Neuronal stem cell (in vitro differentiated cells): ENCODE measurements around the gene HLX.

ENCODE experiments used
- DNase-seq: peaks from one replicate; pipeline ENCODE4 v3.0.0-alpha.2; 2013; ENCODE audit warnings: low spot score
- H2AFZ ChIP-seq: one replicate; pipeline ENCODE4 v1.6.1; 2013; ENCODE audit warnings: mild to moderate bottlenecking, low read length, inconsistent platforms
- H2AK5ac ChIP-seq: 2 replicates; pipeline ENCODE4 v1.6.1; 2013; ENCODE audit warnings: low read depth, mild to moderate bottlenecking, inconsistent platforms, low read length, moderate library complexity, mixed read lengths
- H2BK120ac ChIP-seq: 2 replicates; pipeline ENCODE4 v1.6.1; 2013; ENCODE audit warnings: low read depth, mild to moderate bottlenecking, inconsistent platforms, low read length, moderate library complexity, mixed read lengths
- H2BK12ac ChIP-seq: one replicate; pipeline ENCODE4 v1.6.1; 2013; ENCODE audit warnings: low read length, inconsistent platforms
- H2BK15ac ChIP-seq: 2 replicates; pipeline ENCODE4 v1.6.1; 2013; ENCODE audit warnings: mild to moderate bottlenecking, low read length, inconsistent platforms, mixed read lengths
- H2BK5ac ChIP-seq: one replicate; pipeline ENCODE4 v1.6.1; 2013; ENCODE audit warnings: inconsistent platforms, mild to moderate bottlenecking, low read length, moderate library complexity
- H3K14ac ChIP-seq: one replicate; pipeline ENCODE4 v1.6.1; 2013; ENCODE audit warnings: low read length, inconsistent platforms
- H3K18ac ChIP-seq: 2 replicates; pipeline ENCODE4 v1.6.1; 2013; ENCODE audit warnings: low read length, inconsistent platforms
- H3K23ac ChIP-seq: 2 replicates; pipeline ENCODE4 v1.6.1; 2013; ENCODE audit warnings: low read depth, mild to moderate bottlenecking, mixed read lengths, low read length, inconsistent platforms; ENCODE audit not compliant: poor library complexity
- H3K27ac ChIP-seq: replicated peaks from 3 replicates; pipeline ENCODE4 v1.5.1; 2013; ENCODE audit warnings: low read length, inconsistent platforms
- H3K27me3 ChIP-seq, 3 experiments: 2 replicates each; pipeline ENCODE4 v1.6.1; 2013; ENCODE audit warnings: low read length in 3 of 3, mild to moderate bottlenecking in 2 of 3, inconsistent platforms in 1 of 3, low read depth in 1 of 3, mixed read lengths in 1 of 3, moderate library complexity in 1 of 3; ENCODE audit not compliant: control insufficient read depth in 3 of 3, insufficient read depth in 3 of 3
- H3K36me3 ChIP-seq, 2 donors: replicated peaks in 1 of 2; 2 replicates each; pipeline ENCODE4 v1.6.1; 2013; ENCODE audit warnings: low read length in 2 of 2; ENCODE audit not compliant: control insufficient read depth in 2 of 2, insufficient read depth in 2 of 2
- H3K4ac ChIP-seq: 2 replicates; pipeline ENCODE4 v1.6.1; 2013; ENCODE audit warnings: inconsistent platforms, mild to moderate bottlenecking, low read length, moderate library complexity
- H3K4me1 ChIP-seq, 2 donors: 1 replicate in 1 of 2; 2 replicates in 1 of 2; pipeline ENCODE4 v1.6.1; 2013; ENCODE audit warnings: low read length in 2 of 2, low read depth in 1 of 2; ENCODE audit not compliant: control insufficient read depth in 2 of 2, insufficient read depth in 1 of 2
- H3K4me2 ChIP-seq: one replicate; pipeline ENCODE4 v1.6.1; 2013; ENCODE audit warnings: mild to moderate bottlenecking, low read length, inconsistent platforms; ENCODE audit not compliant: insufficient read depth, poor library complexity, severe bottlenecking
- H3K4me3 ChIP-seq, 2 donors: 2 replicates each; pipeline ENCODE4 v1.5.1; 2013; ENCODE audit warnings: low read length in 2 of 2, mild to moderate bottlenecking in 2 of 2, inconsistent platforms in 1 of 2, moderate library complexity in 1 of 2
- H3K79me1 ChIP-seq: one replicate; pipeline ENCODE4 v1.6.1; 2013; ENCODE audit warnings: low read depth, mild to moderate bottlenecking, inconsistent platforms, low read length, moderate library complexity
- H3K9ac ChIP-seq: one replicate; pipeline ENCODE4 v1.6.1; 2013; ENCODE audit warnings: mild to moderate bottlenecking, low read depth, low read length, inconsistent platforms; ENCODE audit not compliant: poor library complexity
- H3K9me3 ChIP-seq, 2 donors: replicated peaks in 1 of 2; 2 replicates each; pipeline versions ENCODE3 to v1.6.1; 2013; ENCODE audit warnings: low read length in 2 of 2, mild to moderate bottlenecking in 2 of 2, inconsistent platforms in 1 of 2, low read depth in 1 of 2, mixed read lengths in 1 of 2, moderate library complexity in 1 of 2; ENCODE audit not compliant: control insufficient read depth in 2 of 2, insufficient read depth in 1 of 2
- H4K8ac ChIP-seq: one replicate; pipeline ENCODE4 v1.6.1; 2013; ENCODE audit warnings: low read depth, mild to moderate bottlenecking, inconsistent platforms, low read length, moderate library complexity
- H4K91ac ChIP-seq: one replicate; pipeline ENCODE4 v1.6.1; 2013; ENCODE audit warnings: low read length, low read depth, mild to moderate bottlenecking, inconsistent platforms; ENCODE audit not compliant: poor library complexity
- WGBS, 2 donors: extraction: QIAGEN DNeasy Blood & Tissue Kit; methylation state at CpG; one replicate each; pipeline ENCODE4 v1.1.7; 2013; ENCODE audit warnings: missing lambda C conversion rate in 2 of 2, mixed read lengths in 1 of 2; ENCODE audit not compliant: insufficient read length in 2 of 2, insufficient replicate concordance in 1 of 2; ENCODE audit errors: extremely low coverage in 2 of 2; 5-methylcytosine and 5-hydroxymethylcytosine counted together

Gene HLX

DNA sequence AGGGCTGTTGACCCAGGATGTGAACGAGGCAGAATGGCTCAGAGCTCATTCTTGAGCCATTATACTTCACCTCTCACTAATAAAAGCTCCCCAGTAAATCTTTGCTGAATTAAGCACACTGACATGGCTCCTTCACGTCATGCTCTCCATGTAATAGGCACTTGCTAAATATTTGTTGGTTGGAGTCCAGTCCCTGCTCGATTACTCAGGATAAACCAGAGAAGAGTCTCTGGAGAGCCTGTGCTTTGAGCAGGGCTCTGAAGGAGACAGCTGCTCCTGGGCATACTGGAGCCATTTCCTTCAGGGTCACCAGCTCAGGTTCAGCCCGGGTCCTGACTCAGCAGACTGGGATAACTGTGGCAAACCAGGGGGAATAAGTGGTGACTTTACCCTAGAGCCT, 46.9 kb downstream of the HLX start:
- H3K27ac ChIP-seq: no peak overlapping the region
- H3K4me2 ChIP-seq: no peak overlapping the region
- no peak overlapping the region for H3K18ac ChIP-seq
- no peak overlapping the region for H3K14ac ChIP-seq
- H2BK15ac ChIP-seq: no peak overlapping the region
- no peak overlapping the region for H2BK5ac ChIP-seq
- H3K36me3 ChIP-seq: no peaks in the 10 kb centered on the region
- H3K79me1 ChIP-seq: no peaks in the 10 kb centered on the region
- no peak overlapping the region for H4K8ac ChIP-seq
- no CpG with 5 or more reads among the region's 4 CpGs for WGBS, 2 donors
- DNase-seq: no peak
- peaks cover 0 to 6% (median 0%) of the 10 kb centered on the region in 3 experiments for H3K27me3 ChIP-seq
- no peak overlapping the region for H3K9ac ChIP-seq
- H3K4me3 ChIP-seq: no peak overlapping the region
- no peaks in the 10 kb centered on the region for H3K4me1 ChIP-seq
- H2BK120ac ChIP-seq: no peak overlapping the region
- no peak overlapping the region for H2AFZ ChIP-seq
- H3K23ac ChIP-seq: no peak overlapping the region
- H2BK12ac ChIP-seq: no peak overlapping the region
- H4K91ac ChIP-seq: no peak overlapping the region
- H2AK5ac ChIP-seq: no peak overlapping the region
- no peaks in the 10 kb centered on the region for H3K9me3 ChIP-seq
- H3K4ac ChIP-seq: no peak overlapping the region

DNA sequence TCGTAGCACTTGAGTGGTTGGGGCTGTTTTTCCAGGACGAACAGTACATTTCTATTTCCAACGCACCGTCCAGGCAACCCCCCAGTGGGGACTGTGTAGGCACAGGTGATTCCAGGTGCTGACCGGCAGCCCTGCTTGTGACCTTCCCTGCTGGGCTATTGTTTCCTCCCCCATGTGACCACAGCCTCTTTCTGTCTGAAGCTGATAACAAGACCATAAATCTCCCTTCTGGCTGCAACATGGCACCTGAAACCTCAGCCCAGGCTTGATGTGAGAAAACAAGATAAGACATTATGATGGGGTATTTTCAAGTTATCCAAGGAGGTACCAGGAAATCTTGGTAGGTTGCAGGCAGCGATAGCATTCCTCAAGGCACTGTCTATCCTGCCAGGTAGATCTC, 48.2 kb downstream of the HLX start:
- no peaks in the 10 kb centered on the region for H3K9me3 ChIP-seq
- H2AFZ ChIP-seq: no peak overlapping the region
- H4K8ac ChIP-seq: no peak overlapping the region
- H2AK5ac ChIP-seq: no peak overlapping the region
- H2BK120ac ChIP-seq: no peak overlapping the region
- no CpG with 5 or more reads among the region's 6 CpGs for WGBS, 2 donors
- H3K18ac ChIP-seq: no peak overlapping the region
- H3K27me3 ChIP-seq: no peaks in the 10 kb centered on the region
- no peaks in the 10 kb centered on the region for H3K36me3 ChIP-seq
- no peak overlapping the region for H3K27ac ChIP-seq
- H3K14ac ChIP-seq: no peak overlapping the region
- H3K4me3 ChIP-seq: no peak overlapping the region
- H4K91ac ChIP-seq: no peak overlapping the region
- H3K9ac ChIP-seq: no peak overlapping the region
- H3K4ac ChIP-seq: no peak overlapping the region
- no peak overlapping the region for H3K4me2 ChIP-seq
- no peaks in the 10 kb centered on the region for H3K79me1 ChIP-seq
- H3K23ac ChIP-seq: no peak overlapping the region
- H2BK5ac ChIP-seq: no peak overlapping the region
- DNase-seq: no peak
- no peaks in the 10 kb centered on the region for H3K4me1 ChIP-seq
- H2BK15ac ChIP-seq: no peak overlapping the region
- H2BK12ac ChIP-seq: no peak overlapping the region

GRCh38 chr1:220928320-220928719, 49.1 kb downstream of the HLX start:
- H2BK5ac ChIP-seq: no peak overlapping the region
- H4K8ac ChIP-seq: no peak overlapping the region
- H2AFZ ChIP-seq: no peak overlapping the region
- H3K27me3 ChIP-seq: no peaks in the 10 kb centered on the region
- DNase-seq: no peak
- no peak overlapping the region for H3K14ac ChIP-seq
- H3K4ac ChIP-seq: no peak overlapping the region
- H3K9me3 ChIP-seq: no peaks in the 10 kb centered on the region
- no peak overlapping the region for H4K91ac ChIP-seq
- H2AK5ac ChIP-seq: no peak overlapping the region
- no peak overlapping the region for H3K27ac ChIP-seq
- no peak overlapping the region for H3K18ac ChIP-seq
- H2BK120ac ChIP-seq: no peak overlapping the region
- no CpG with 5 or more reads among the region's 1 CpG for WGBS, 2 donors
- no peaks in the 10 kb centered on the region for H3K4me1 ChIP-seq
- H2BK12ac ChIP-seq: no peak overlapping the region
- H3K4me2 ChIP-seq: no peak overlapping the region
- no peak overlapping the region for H2BK15ac ChIP-seq
- H3K36me3 ChIP-seq: no peaks in the 10 kb centered on the region
- H3K9ac ChIP-seq: no peak overlapping the region
- no peaks in the 10 kb centered on the region for H3K79me1 ChIP-seq
- H3K23ac ChIP-seq: no peak overlapping the region
- no peak overlapping the region for H3K4me3 ChIP-seq

DNA sequence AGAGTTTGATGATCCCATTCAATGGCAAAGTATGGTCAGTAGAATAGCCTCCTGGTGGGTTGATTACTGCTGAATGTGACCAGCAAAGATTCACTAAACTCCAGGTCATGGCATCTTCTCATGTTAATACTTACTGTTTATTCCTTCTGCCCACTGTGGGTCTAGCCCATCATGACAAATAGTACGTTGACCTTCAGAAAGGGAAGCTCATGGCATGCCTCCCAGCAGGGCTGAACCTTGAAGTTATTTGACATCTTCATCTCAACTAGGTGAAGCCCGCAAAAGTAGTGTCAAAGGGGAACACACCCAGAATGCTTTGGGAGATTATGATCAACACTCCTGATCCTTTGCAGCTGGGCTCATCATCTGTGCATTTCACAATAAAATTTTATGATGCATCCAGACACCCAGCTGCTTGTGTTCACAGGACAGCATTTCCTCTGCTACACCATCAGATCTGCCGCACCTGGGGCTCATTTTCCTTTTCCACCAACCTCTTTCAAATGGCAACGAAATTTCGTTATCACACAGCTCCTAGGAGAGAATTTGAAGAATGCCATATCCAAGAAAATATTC, 49.6 kb downstream of the HLX start:
- Histone ChIP-seq H3K9ac (no peak overlapping the region), H3K4me1 (no peaks in the 10 kb centered on the region), H4K91ac (no peak overlapping the region), H2BK5ac (no peak overlapping the region), H2BK12ac (no peak overlapping the region), H4K8ac (no peak overlapping the region), H3K36me3 (no peaks in the 10 kb centered on the region), H3K14ac (no peak overlapping the region), H3K9me3 (no peaks in the 10 kb centered on the region), H3K4me3 (no peak overlapping the region), H3K18ac (no peak overlapping the region), H3K4ac (no peak overlapping the region), H3K27me3 (no peaks in the 10 kb centered on the region), H2AK5ac (no peak overlapping the region), H2BK15ac (no peak overlapping the region), H3K23ac (no peak overlapping the region), H3K79me1 (no peaks in the 10 kb centered on the region), H3K4me2 (no peak overlapping the region), H2AFZ (no peak overlapping the region), H2BK120ac (no peak overlapping the region), H3K27ac (no peak overlapping the region)
- no peak for DNase-seq
- WGBS, 2 donors: no CpG with 5 or more reads among the region's 5 CpGs
